SK-N-MC (cell line): Measurements from ENCODE around the gene DENND2A.

Experiments
- EZH2 ChIP-seq: fragments of 200-600 bp; sonication (generic); IDR thresholded peaks from one replicate; pipeline ENCODE4 v1.6.1; 2017; ENCODE audit warnings: antibody characterized with exemption
- FOXP2 ChIP-seq: optimal IDR thresholded peaks from 2 replicates; pipeline ENCODE3; 2011; ENCODE audit warnings: mild to moderate bottlenecking, moderate library complexity; ENCODE audit not compliant: insufficient read depth; ENCODE audit errors: extremely low read length, control extremely low read depth

DNA sequence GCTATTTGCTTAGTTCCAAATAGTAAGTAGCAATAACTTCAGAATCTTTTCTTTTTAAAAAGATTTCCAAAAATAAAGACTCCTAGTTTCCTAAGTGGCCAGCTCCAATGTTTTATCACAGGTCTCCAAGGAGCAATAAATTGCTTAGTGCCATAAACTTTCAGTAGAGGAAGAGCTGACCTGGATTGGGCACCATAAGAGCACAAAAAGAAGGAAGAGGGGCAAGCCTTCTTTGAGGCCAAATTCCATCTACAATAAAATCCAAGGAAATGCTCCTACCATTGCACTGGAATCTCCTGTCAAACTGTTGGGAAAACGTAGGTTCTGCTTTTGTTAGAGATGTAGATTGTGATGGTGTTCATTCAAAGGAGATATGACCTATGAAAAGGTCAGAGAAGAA is 64.0 kb downstream of the DENND2A start:
- TF ChIP-seq EZH2: no peak
- TF ChIP-seq FOXP2: no peak
